ENCODE results near the gene SETD2. TPM values are rescaled to one million over a fixed set of nuclear protein-coding genes. Genes with fewer than 3 reads are reported as not detected.
A peak's percentile ranks its signal among the peaks of the same experiment; 100 is the strongest.

SETD2 gene
- total and polyA plus RNA-seq, 10 donors = 10.4 to 94.0 (median 63.8) TPM

DNA sequence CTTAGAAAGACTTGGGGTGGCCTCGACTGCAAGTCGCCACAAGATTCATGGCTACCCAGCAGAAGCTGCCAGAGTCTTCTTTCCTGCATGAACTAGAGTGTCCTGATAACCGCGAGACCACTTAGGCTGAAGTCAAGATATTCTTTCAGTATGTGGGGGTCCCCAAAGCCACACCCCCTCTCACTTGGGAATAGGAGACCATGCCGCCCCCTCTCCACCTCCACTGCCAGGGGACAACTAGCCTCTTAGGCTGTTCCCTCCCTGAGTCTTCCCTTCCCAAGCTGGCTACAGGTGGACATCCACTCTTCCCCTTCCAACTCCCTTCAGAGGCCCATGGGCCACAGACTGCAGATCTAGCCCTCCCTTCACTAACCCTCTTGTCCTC, 186.1 kb downstream of the SETD2 start:
- WGBS, 5 donors = 91 to 95% (median 93%) methylated on average over 5 of the region's 5 CpGs
- peak; percentile 76 for DNase-seq
- Histone ChIP-seq H3K27ac (peak overlapping the region in 5 of 8 donors; percentile 29 to 96 (median 92)), H3K4me1 (peaks cover 34 to 91% (median 82%) of the 10 kb centered on the region in 6 donors), H3K9me3 (no peaks in the 10 kb centered on the region), H3K27me3 (replicated peaks in 1 of 7) (no peaks in the 10 kb centered on the region), H3K4me3 (no peak overlapping the region), H3K36me3 (no peaks in the 10 kb centered on the region)
- intact Hi-C loops (cut with DNase I; ENCODE audit: low total_unique reads) = no loop called here
- TF ChIP-seq, protein P1, sequence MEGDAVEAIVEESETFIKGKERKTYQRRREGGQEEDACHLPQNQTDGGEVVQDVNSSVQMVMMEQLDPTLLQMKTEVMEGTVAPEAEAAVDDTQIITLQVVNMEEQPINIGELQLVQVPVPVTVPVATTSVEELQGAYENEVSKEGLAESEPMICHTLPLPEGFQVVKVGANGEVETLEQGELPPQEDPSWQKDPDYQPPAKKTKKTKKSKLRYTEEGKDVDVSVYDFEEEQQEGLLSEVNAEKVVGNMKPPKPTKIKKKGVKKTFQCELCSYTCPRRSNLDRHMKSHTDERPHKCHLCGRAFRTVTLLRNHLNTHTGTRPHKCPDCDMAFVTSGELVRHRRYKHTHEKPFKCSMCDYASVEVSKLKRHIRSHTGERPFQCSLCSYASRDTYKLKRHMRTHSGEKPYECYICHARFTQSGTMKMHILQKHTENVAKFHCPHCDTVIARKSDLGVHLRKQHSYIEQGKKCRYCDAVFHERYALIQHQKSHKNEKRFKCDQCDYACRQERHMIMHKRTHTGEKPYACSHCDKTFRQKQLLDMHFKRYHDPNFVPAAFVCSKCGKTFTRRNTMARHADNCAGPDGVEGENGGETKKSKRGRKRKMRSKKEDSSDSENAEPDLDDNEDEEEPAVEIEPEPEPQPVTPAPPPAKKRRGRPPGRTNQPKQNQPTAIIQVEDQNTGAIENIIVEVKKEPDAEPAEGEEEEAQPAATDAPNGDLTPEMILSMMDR (IDR thresholded peaks at IDR 0.05 in 8 of 11, conservative IDR thresholded peaks at IDR 0.05 in 3 of 11) = no peak
- TF ChIP-seq POLR2A (IDR thresholded peaks at IDR 0.05) = no peak
- no peak for TF ChIP-seq POLR2AphosphoS5 (IDR thresholded peaks at IDR 0.05)

DNA sequence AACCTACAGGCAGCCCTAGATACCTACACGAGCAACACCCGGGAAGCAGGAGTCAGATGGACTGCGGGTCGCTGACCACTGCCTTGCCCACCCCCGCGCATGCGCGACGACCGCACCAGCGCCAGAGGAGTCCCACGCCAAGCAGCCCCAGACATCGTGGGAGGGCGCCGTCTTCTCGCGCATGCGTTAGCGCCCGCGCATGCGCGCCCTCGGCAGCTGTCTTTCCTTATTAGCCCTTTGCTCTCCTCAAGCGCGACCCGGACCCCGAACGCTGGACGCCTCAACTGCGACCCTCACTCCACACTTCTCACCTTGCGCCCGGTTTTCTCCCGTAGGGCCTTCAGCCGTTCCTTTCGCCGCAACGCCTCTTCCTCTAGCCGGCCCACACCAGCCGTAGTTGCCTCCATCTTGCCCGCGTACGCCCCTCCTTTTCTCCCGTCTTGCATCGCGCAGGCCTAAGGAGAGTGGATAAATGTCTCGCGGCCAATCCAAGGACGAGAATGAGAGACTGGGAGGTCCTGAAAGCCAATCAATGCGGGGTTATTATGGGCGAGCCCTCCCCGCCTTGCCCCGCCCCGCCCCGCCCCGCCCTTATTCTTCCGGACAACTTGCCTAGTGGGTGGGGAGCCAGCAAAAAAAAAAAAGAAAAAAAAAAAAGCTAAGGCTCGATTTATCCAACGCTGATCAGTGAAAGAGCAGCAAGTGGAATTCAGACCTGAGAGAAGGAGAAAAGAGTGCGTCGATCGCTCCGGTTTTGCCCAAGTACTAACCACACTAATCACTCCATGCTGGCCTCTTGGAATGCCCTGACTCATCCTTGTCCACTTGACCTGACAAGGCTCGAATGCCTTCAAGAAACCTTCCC, 187.4 kb downstream of the SETD2 start, which contains the start of gene CCDC12:
CCDC12 (minus strand) TSS at position 420 of the 865 bp plus-strand sequence; CDS start at position 407, 13 bp downstream.
- Histone ChIP-seq H3K36me3 (peaks cover 0 to 1% (median 0%) of the 10 kb centered on the region in 6 donors), H3K9me3 (no peaks in the 10 kb centered on the region), H3K4me1 (peaks cover 38 to 91% (median 82%) of the 10 kb centered on the region in 6 donors), H3K4me3 (peak within 1 kb of the TSS; percentile 69 to 96 (median 87)), H3K27ac (peak within 1 kb of the TSS; percentile 81 to 96 (median 90)), H3K27me3 (replicated peaks in 1 of 7) (no peaks in the 10 kb centered on the region)
- TF ChIP-seq, protein P1 (IDR thresholded peaks at IDR 0.05 in 8 of 11, conservative IDR thresholded peaks at IDR 0.05 in 3 of 11) = peak in 2 of 11 experiments; percentile 7 to 16
- TF ChIP-seq POLR2A (IDR thresholded peaks at IDR 0.05) (peak in 1 of 3 donors; percentile 47), POLR2AphosphoS5 (IDR thresholded peaks at IDR 0.05) (peak; percentile 94 to 98 (median 95))
- DNase-seq = peak; percentile 97
- WGBS, 5 donors = 1% methylated on average over 40 to 64 of the region's 64 CpGs
- intact Hi-C loops (cut with DNase I; ENCODE audit: low total_unique reads) = no loop called here

DNA sequence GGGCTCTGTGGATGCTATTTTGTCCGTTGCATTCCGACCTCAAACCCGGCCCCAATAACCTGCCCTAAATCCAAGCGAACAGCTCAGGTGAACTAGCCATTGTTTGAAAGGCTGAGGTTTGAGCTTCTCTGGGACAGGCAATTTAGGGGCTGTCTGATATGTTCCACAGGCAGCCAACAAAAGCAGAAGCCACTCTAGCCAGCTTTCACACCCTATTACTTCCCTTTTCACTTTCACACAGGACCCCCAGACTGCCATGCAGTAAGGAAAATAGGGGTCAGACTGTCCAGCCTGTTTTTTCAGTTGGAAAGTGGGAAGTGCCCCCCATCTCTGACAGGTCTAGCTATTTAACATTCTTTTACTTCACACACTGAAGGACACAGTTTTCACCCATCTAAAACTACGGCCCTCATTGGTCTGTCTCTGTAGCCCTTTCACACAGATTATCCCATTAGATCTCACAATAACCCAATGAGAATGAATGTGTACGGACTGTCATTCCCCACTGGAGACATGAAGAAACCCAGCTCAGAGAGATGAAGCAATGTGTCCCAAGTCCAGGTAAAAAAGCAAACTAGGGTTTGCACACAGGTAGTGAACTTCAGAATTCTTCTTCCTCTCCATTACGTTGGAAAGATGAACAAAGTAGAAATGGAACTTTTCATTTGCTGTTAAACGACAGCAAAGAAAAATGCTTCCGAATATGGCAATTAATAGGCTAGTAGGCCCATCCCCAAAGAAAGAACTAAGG, 189.3 kb downstream of the SETD2 start:
- no peaks in the 10 kb centered on the region for H3K9me3 ChIP-seq
- DNase-seq = peak; percentile 37
- intact Hi-C loops (cut with DNase I; ENCODE audit: low total_unique reads) = no loop called here
- H3K27ac ChIP-seq = peak overlapping the region; percentile 7 to 96 (median 58)
- H3K4me1 ChIP-seq = peaks cover 45 to 94% (median 86%) of the 10 kb centered on the region in 6 donors
- no peaks in the 10 kb centered on the region for H3K27me3 ChIP-seq (replicated peaks in 1 of 7)
- peak overlapping the region in 5 of 8 donors; percentile 86 to 96 (median 89) for H3K4me3 ChIP-seq
- WGBS, 5 donors = 59 to 69% (median 60%) methylated on average over 9 of the region's 9 CpGs
- TF ChIP-seq, protein P1 (IDR thresholded peaks at IDR 0.05 in 8 of 11, conservative IDR thresholded peaks at IDR 0.05 in 3 of 11) = no peak
- TF ChIP-seq POLR2A (IDR thresholded peaks at IDR 0.05) (no peak), POLR2AphosphoS5 (IDR thresholded peaks at IDR 0.05) (no peak)
- peaks cover 0 to 15% (median 0%) of the 10 kb centered on the region in 6 donors for H3K36me3 ChIP-seq
